ENCODE results near the gene TRAPPC3.

TRAPPC3 gene

GRCh38 chr1:36155408-36156328 lies 6.4 kb upstream of the TRAPPC3 start, which contains the start of gene MAP7D1 (continued):
- no peak for TF ChIP-seq ZNF747 (tag by site-specific recombination; IDR thresholded peaks at IDR 0.05)
- no peak for TF ChIP-seq ZNF146 (tag by site-specific recombination; IDR thresholded peaks at IDR 0.05)
- no peak for TF ChIP-seq HOXA7 (CRISPR knock-in tag; IDR thresholded peaks at IDR 0.05; ENCODE audit: borderline replicate concordance)
- no peak for TF ChIP-seq ZFP37 (tag by site-specific recombination; IDR thresholded peaks at IDR 0.05)
- peak; percentile 49; the same call in 1 of the 2 replicates for TF ChIP-seq ZNF324 (tag by site-specific recombination; IDR thresholded peaks at IDR 0.05)
- TF ChIP-seq ZBTB49 (tag by site-specific recombination; IDR thresholded peaks at IDR 0.05; ENCODE audit: low read depth) = no peak
- TF ChIP-seq ZNF623 (tag by site-specific recombination; IDR thresholded peaks at IDR 0.05) = no peak
- TF ChIP-seq SP7 (tag by site-specific recombination; IDR thresholded peaks at IDR 0.05) = peak; percentile 76
- TF ChIP-seq ZBTB21 (tag by site-specific recombination; IDR thresholded peaks at IDR 0.05) = 0 out of 2 replicates have a peak, but pooled peaks have one; percentile 18
- peak; percentile 99 for TF ChIP-seq PRDM10 (tag by site-specific recombination; IDR thresholded peaks at IDR 0.05)
- peak; percentile 53 for TF ChIP-seq SP3 (tag by site-specific recombination; IDR thresholded peaks at IDR 0.05)
- 0 out of 2 replicates have a peak, but pooled peaks have one; percentile 17 for TF ChIP-seq ZNF2 (tag by site-specific recombination; IDR thresholded peaks at IDR 0.05)
- no peak for TF ChIP-seq ZNF692 (tag by site-specific recombination; IDR thresholded peaks at IDR 0.05)
- no peak for TF ChIP-seq ZNF140 (tag by site-specific recombination; IDR thresholded peaks at IDR 0.05)
- peak; percentile 58 for TF ChIP-seq ZBTB26 (tag by site-specific recombination; optimal IDR thresholded peaks at IDR 0.05)
- TF ChIP-seq ZNF341 (tag by site-specific recombination; IDR thresholded peaks at IDR 0.05; ENCODE audit: low read depth) = no peak
- TF ChIP-seq BCL11B (tag by site-specific recombination; IDR thresholded peaks at IDR 0.05; ENCODE audit: low read depth) = no peak
- peak; percentile 55 for TF ChIP-seq ZNF366 (tag by site-specific recombination; conservative IDR thresholded peaks at IDR 0.05)
- no peak for TF ChIP-seq ZNF114 (tag by site-specific recombination; IDR thresholded peaks at IDR 0.05)
- no peak for TF ChIP-seq RBAK (tag by site-specific recombination; IDR thresholded peaks at IDR 0.05)
- peak; percentile 33 for TF ChIP-seq ZNF629 (tag by site-specific recombination; IDR thresholded peaks at IDR 0.05)
- no peak for TF ChIP-seq MYNN (tag by site-specific recombination; IDR thresholded peaks at IDR 0.05; ENCODE audit: borderline replicate concordance)
- peak; percentile 75 for TF ChIP-seq ZBTB48 (tag by site-specific recombination; IDR thresholded peaks at IDR 0.05)
- no peak for TF ChIP-seq ZNF548 (tag by site-specific recombination; IDR thresholded peaks at IDR 0.05)
- TF ChIP-seq ZNF449 (tag by site-specific recombination; IDR thresholded peaks at IDR 0.05) = 0 out of 2 replicates have a peak, but pooled peaks have one; percentile 26
- TF ChIP-seq ZNF335 (tag by site-specific recombination; conservative IDR thresholded peaks at IDR 0.05) = peak; percentile 62; the same call in 1 of the 2 replicates
- peak; percentile 60 for TF ChIP-seq ZNF600 (tag by site-specific recombination; IDR thresholded peaks at IDR 0.05)
- TF ChIP-seq ZSCAN5A (tag by site-specific recombination; IDR thresholded peaks at IDR 0.05) = no peak
